Natural killer cell (primary cell): ENCODE measurements around the gene KANSL2. TPM values are rescaled to one million over a fixed set of nuclear protein-coding genes. Genes with fewer than 3 reads are reported as not detected.

Experiments used
- ATAC-seq, 3 donors: fragments of 150-1000 bp in 2 of 3; fragments of 200-7000 bp in 1 of 3; cut with Tn5 transposase; 1 replicate in 1 of 3; 2 replicates in 2 of 3; pipeline ENCODE4 v1.10.0; 2021; ENCODE audit warnings: mild to moderate bottlenecking in 2 of 3, moderate library complexity in 2 of 3
- DNase-seq, 2 donors: peaks; one replicate each; pipeline versions ENCODE4 v3.0.0 to v3.0.0-alpha.2; 2013 to 2021; ENCODE audit warnings: mixed read lengths in 1 of 2
- H3K27ac ChIP-seq: one replicate; pipeline ENCODE4 v1.5.1; 2013; ENCODE audit warnings: mild to moderate bottlenecking, low read length
- H3K27me3 ChIP-seq: one replicate; pipeline ENCODE4 v1.6.1; 2013; ENCODE audit warnings: low read length; ENCODE audit not compliant: control insufficient read depth, insufficient read depth
- H3K36me3 ChIP-seq: one replicate; pipeline ENCODE4 v1.6.1; 2013; ENCODE audit warnings: low read length; ENCODE audit not compliant: control insufficient read depth, insufficient read depth
- H3K4me1 ChIP-seq: one replicate; pipeline ENCODE4 v1.6.1; 2013; ENCODE audit warnings: low read length; ENCODE audit not compliant: control insufficient read depth, insufficient read depth
- H3K4me3 ChIP-seq: one replicate; pipeline ENCODE4 v1.5.1; 2013; ENCODE audit warnings: low read length
- H3K9me3 ChIP-seq: one replicate; pipeline ENCODE4 v1.6.1; 2013; ENCODE audit warnings: low read length; ENCODE audit not compliant: control insufficient read depth, insufficient read depth
- H3K27ac Mint-ChIP-seq, 2 donors: one replicate each; pipeline ENCODE4 v1.8.0; 2022; ENCODE audit warnings: mild to moderate bottlenecking in 2 of 2, mixed read lengths in 2 of 2, moderate library complexity in 1 of 2
- H3K27me3 Mint-ChIP-seq, 2 donors: one replicate each; pipeline ENCODE4 v1.8.0; 2022; ENCODE audit warnings: low read depth in 2 of 2, mixed read lengths in 2 of 2
- H3K36me3 Mint-ChIP-seq: one replicate; pipeline ENCODE4 v1.8.0; 2022; ENCODE audit warnings: mixed read lengths
- H3K4me1 Mint-ChIP-seq, 2 donors: one replicate each; pipeline ENCODE4 v1.8.0; 2022; ENCODE audit warnings: mixed read lengths in 2 of 2
- H3K4me3 Mint-ChIP-seq: one replicate; pipeline ENCODE4 v1.8.0; 2022; ENCODE audit warnings: mild to moderate bottlenecking, moderate library complexity, mixed read lengths
- H3K9me3 Mint-ChIP-seq, 2 donors: one replicate each; pipeline ENCODE4 v1.8.0; 2022; ENCODE audit warnings: mixed read lengths in 2 of 2
- WGBS: methylation state at CpG from one replicate; pipeline ENCODE4 v1.1.7; 2013; ENCODE audit warnings: missing lambda C conversion rate; ENCODE audit not compliant: insufficient coverage; 5-methylcytosine and 5-hydroxymethylcytosine counted together
- intact Hi-C: fragments of 100-400 bp; cut with micrococcal nuclease; formaldehyde crosslinking; loops from one replicate; pipeline ENCODE4 v1.14.2; 2022
- total RNA-seq, 4 donors: library from RNA; stranded (reverse); fragments of 120-200 nt in 1 of 4; gene quantifications; one replicate each; pipeline versions ENCODE4 v1.2.3 to v1.2.4, GENCODE V29; 2013 to 2022
- TF ChIP-seq, protein P1 (sequence below): fragments of 200-600 bp; IDR thresholded peaks from one replicate; pipeline ENCODE4 v1.8.0; 2022; ENCODE audit warnings: antibody characterized with exemption

KANSL2 gene
- total RNA-seq, 3 donors from 2014 or later (not counting 1 experiment from before 2014, with no cell fraction given), result 103 to 132 (median 125) TPM

- ATAC-seq, result no peak
- TF ChIP-seq, protein P1, sequence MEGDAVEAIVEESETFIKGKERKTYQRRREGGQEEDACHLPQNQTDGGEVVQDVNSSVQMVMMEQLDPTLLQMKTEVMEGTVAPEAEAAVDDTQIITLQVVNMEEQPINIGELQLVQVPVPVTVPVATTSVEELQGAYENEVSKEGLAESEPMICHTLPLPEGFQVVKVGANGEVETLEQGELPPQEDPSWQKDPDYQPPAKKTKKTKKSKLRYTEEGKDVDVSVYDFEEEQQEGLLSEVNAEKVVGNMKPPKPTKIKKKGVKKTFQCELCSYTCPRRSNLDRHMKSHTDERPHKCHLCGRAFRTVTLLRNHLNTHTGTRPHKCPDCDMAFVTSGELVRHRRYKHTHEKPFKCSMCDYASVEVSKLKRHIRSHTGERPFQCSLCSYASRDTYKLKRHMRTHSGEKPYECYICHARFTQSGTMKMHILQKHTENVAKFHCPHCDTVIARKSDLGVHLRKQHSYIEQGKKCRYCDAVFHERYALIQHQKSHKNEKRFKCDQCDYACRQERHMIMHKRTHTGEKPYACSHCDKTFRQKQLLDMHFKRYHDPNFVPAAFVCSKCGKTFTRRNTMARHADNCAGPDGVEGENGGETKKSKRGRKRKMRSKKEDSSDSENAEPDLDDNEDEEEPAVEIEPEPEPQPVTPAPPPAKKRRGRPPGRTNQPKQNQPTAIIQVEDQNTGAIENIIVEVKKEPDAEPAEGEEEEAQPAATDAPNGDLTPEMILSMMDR, result no peak
- Histone ChIP-seq H3K36me3 (no peaks in the 10 kb centered on the region), H3K9me3 (no peaks in the 10 kb centered on the region), H3K27me3 (peaks cover 9% of the 10 kb centered on the region), H3K27ac (no peak overlapping the region), H3K4me1 (no peaks in the 10 kb centered on the region), H3K4me3 (no peak overlapping the region)
- H3K27ac Mint-ChIP-seq, result no peak overlapping the region
- peaks cover 10% of the 10 kb centered on the region for H3K36me3 Mint-ChIP-seq
- intact Hi-C loops, result no loop called here
- H3K9me3 Mint-ChIP-seq, result peaks cover 5 to 9% of the 10 kb centered on the region in 2 donors
- no peaks in the 10 kb centered on the region for H3K4me1 Mint-ChIP-seq
- peaks cover 43 to 73% of the 10 kb centered on the region in 2 donors for H3K27me3 Mint-ChIP-seq
- H3K4me3 Mint-ChIP-seq, result no peak overlapping the region
- whole genome bisulfite sequencing, result 98% methylated on average over 4 of the region's 4 CpGs
- no peak for DNase-seq
Measured at GRCh38 chr12:48615681-48616080, 66.4 kb downstream of the KANSL2 start.

GRCh38 chr12:48613321-48613720 lies 68.7 kb downstream of the KANSL2 start:
- ATAC-seq (no peak), DNase-seq (no peak)
- H3K4me3 ChIP-seq, result no peak overlapping the region
- H3K27ac ChIP-seq, result no peak overlapping the region
- H3K27me3 Mint-ChIP-seq, result peaks cover 34 to 63% of the 10 kb centered on the region in 2 donors
- H3K4me1 ChIP-seq, result no peaks in the 10 kb centered on the region
- H3K4me3 Mint-ChIP-seq, result no peak overlapping the region
- H3K36me3 Mint-ChIP-seq, result peaks cover 16% of the 10 kb centered on the region
- peaks cover 5 to 9% of the 10 kb centered on the region in 2 donors for H3K9me3 Mint-ChIP-seq
- intact Hi-C loops, result no loop called here
- H3K9me3 ChIP-seq, result no peaks in the 10 kb centered on the region
- no peaks in the 10 kb centered on the region for H3K36me3 ChIP-seq
- TF ChIP-seq, protein P1, result no peak
- peaks cover 9% of the 10 kb centered on the region for H3K27me3 ChIP-seq
- no peaks in the 10 kb centered on the region for H3K4me1 Mint-ChIP-seq
- 82% methylated on average over 1 of the region's 1 CpG for WGBS
- H3K27ac Mint-ChIP-seq, result no peak overlapping the region

Other genes with a start within 250 kb of the KANSL2 start
- gene ANP32D, start 209.7 kb downstream of the KANSL2 start, total RNA-seq, result not detected
- not detected for gene C12orf54, start 199.7 kb downstream of the KANSL2 start, total RNA-seq
- gene OR8S1, start 156.6 kb downstream of the KANSL2 start, total RNA-seq, result not detected
- not detected for gene LALBA, start 112.2 kb downstream of the KANSL2 start, total RNA-seq
- 100 to 1,000 TPM; 119 to 145 (median 120) TPM for gene CCNT1, start 34.5 kb upstream of the KANSL2 start, total RNA-seq
- 1 to 10 TPM in 1 of 3 donors, under 1 TPM in 2; 0.20 to 1.1 (median 0.31) TPM for gene ADCY6, start 106.9 kb upstream of the KANSL2 start, total RNA-seq
- gene CACNB3, start 136.3 kb upstream of the KANSL2 start, total RNA-seq, result 10 to 100 TPM in 2 of 3 donors, 1 to 10 TPM in 1; 7.2 to 12.4 (median 12.2) TPM
- 100 to 1,000 TPM in 2 of 3 donors, 10 to 100 TPM in 1; 96.0 to 123 (median 104) TPM for gene DDX23, start 169.9 kb upstream of the KANSL2 start, total RNA-seq
- 1 to 10 TPM; 1.7 to 6.8 (median 5.6) TPM for gene RND1, start 183.6 kb upstream of the KANSL2 start, total RNA-seq
- gene FKBP11, start 243.3 kb upstream of the KANSL2 start, total RNA-seq, result 100 to 1,000 TPM; 156 to 228 (median 218) TPM